GM08714 (cell line): ENCODE data around the gene PIGN.

Source experiments
- H3K4me3 ChIP-seq: fragments of 200-500 bp; sonication (Bioruptor generic); 2 replicates; pipeline ENCODE4 v1.5.1; 2014; ENCODE audit warnings: mild to moderate bottlenecking, low read length, inconsistent platforms
- ZNF274 ChIP-seq: IDR thresholded peaks from 2 replicates; pipeline ENCODE4 v1.6.1; 2012; ENCODE audit warnings: mild to moderate bottlenecking, low read depth, low read length

The PIGN gene

GRCh38 chr18:62107881-62108280 is 79.0 kb downstream of the PIGN start:
- no peak for TF ChIP-seq ZNF274
- no peak overlapping the region for H3K4me3 ChIP-seq

- no peak overlapping the region for H3K4me3 ChIP-seq
- TF ChIP-seq ZNF274 = no peak
These were observed 80.6 kb downstream of the PIGN start for GRCh38 chr18:62106271-62106670.

DNA sequence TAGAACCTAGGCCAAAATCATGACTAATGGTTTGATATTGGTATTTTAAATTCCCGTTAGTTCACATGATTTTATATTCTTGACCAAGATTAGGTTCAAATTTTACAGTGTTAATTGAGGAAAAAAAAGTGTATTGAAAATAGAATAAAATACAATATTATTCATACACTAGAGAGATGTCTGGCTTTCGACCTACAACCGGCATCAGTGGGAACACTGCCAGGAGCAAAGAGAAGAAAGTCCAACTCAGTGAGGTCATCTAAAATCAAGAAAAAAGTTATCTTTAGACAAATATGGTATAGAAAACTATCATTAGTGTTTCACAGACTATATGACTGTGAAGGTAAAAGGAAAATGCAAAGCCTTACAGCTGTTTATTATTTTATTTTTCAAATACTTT is 81.5 kb downstream of the PIGN start:
- no peak for TF ChIP-seq ZNF274

DNA sequence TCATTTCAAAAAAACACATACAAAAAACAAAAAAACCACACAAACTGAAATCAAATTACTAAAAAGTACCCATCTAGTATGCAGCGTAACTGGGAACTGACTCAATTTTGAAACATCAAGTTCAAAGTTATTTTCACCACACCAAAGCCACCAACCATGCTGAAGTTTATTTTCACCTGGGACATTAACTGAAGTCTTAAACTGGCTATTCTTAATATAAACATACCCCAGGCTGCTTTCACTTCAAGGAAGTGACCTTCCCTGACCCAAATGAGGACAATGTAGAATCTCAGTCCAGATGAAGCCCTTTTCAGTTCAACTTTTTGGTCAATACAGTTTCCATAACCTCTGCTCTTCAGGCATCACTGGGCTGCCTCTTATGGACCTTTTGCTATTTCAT is 84.6 kb downstream of the PIGN start:
- no peak for TF ChIP-seq ZNF274
- no peak overlapping the region for H3K4me3 ChIP-seq

More for the DNA sequence above, 81.5 kb downstream of the PIGN start:
- no peak overlapping the region for H3K4me3 ChIP-seq

GRCh38 chr18:62101321-62101721 is 85.5 kb downstream of the PIGN start:
- TF ChIP-seq ZNF274 = no peak
- H3K4me3 ChIP-seq = no peak overlapping the region

DNA sequence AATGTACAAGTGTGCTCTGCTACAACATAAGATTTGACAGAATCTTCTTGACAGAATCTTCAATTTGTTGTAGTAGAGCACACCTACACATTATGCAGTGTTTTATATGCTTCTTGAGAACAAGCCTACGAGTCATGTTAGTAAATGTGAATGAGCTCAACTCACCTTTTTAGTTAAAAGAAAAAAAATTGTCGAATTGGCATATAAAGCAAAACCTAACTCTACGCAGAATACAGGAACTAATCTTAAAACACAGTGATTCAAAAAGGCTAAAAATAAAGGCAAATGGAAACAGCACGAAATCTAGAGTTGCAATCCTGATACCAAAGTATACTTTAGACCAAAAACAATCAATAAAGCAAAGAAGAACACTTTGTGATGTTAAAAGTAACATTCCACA is 87.9 kb downstream of the PIGN start:
- H3K4me3 ChIP-seq = no peak overlapping the region
- TF ChIP-seq ZNF274 = no peak

- no peak for TF ChIP-seq ZNF274
- no peak overlapping the region for H3K4me3 ChIP-seq
These were observed 89.2 kb downstream of the PIGN start for GRCh38 chr18:62097698-62098097.

- no peak for TF ChIP-seq ZNF274
These were observed 95.3 kb downstream of the PIGN start for GRCh38 chr18:62091487-62092120.

GRCh38 chr18:62089174-62089573 is 97.7 kb downstream of the PIGN start:
- no peak overlapping the region for H3K4me3 ChIP-seq
- no peak for TF ChIP-seq ZNF274

More at GRCh38 chr18:62091487-62092120, 95.3 kb downstream of the PIGN start:
- H3K4me3 ChIP-seq = no peak overlapping the region

- H3K4me3 ChIP-seq = no peak overlapping the region
- TF ChIP-seq ZNF274 = no peak
These were observed 98.7 kb downstream of the PIGN start for GRCh38 chr18:62088156-62088555.

GRCh38 chr18:62085756-62086155 is 101.1 kb downstream of the PIGN start:
- TF ChIP-seq ZNF274 = no peak
- no peak overlapping the region for H3K4me3 ChIP-seq

DNA sequence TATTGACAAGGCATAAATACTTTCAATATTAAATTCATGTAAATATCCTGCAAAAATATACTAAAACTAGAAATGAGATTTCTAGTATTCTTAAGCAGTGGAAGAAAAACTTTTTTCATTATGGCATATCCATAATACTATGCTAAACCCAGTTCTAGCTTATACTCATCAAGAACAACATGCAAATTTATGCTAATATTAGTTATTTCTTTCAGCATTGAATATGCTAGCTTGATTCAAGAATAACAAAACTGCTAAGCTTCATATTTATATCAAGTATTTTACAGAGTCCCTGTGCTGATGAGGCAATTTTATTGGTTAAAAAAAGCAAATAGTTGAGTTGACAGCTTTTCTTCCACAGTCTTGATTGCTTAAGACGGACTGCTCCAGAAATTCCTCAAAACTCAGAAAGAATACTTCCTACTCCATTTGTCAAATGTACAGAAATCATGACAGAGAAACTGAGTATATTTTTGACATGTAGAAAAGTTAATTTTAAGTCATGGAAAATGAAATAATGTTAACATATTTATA is 105.0 kb downstream of the PIGN start:
- TF ChIP-seq ZNF274 = no peak
- no peak overlapping the region for H3K4me3 ChIP-seq

DNA sequence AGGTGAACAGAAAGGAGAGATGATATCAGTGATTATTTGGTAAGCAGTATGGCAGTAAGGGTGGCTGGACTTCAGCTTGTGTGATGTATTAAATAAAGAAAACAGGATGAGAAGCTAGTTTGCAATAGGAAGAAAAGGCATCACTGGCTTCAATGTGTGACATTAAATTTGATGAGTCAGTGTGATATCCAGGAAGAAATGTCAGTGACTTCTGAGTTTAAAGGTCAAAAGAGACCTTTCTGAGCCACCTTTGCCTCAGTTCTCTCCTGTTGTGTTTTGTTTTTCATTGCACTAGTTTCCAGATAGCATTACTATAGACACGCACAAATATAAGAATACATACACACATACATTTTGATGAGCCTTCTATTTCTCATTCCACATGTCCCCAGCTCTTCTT is 105.6 kb downstream of the PIGN start:
- no peak for TF ChIP-seq ZNF274
- no peak overlapping the region for H3K4me3 ChIP-seq

- H3K4me3 ChIP-seq = no peak overlapping the region
- TF ChIP-seq ZNF274 = no peak
These were observed 106.5 kb downstream of the PIGN start for GRCh38 chr18:62080172-62080900.
